ENCODE data around the gene LCOR.

Gene LCOR

DNA sequence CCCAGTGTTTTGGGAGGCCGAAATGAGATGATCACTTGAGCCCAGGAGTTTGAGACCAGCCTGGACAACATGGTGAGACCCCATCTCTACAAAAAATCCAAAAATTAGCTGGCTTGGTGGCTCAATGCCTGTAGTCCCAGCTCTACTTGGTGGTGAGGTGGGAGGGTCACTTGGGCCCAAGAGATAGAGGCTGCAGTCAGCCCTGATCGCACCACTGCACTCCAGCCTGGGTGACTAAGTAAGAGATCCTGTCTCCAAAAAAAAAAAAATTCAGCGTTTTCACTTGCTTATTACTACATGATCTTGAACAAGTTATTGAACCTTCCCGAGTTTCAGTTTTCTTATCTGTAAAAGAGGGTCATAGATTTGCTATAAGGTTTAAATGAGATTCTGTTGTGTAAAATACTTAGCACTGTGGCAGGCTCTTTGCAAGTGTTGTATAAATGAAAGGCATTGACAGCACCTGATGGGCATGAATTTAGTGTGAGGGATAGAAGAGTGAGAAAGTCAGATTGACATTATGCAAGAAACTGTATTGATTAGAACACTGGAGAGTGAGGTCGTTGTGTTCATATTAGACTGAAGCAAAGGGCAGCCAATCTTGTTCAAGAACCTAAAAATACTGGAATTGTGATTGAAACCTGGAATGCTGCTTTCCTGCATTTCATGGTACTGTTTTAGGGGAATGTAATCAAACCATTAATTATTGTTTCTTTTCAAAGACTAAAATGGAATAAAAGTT is 136.8 kb downstream of the LCOR start:
- TF ChIP-seq GATA2 (IDR thresholded peaks at IDR 0.05; ENCODE audit: low read depth, low read length): no peak
- TF ChIP-seq GATA3 (IDR thresholded peaks at IDR 0.05; ENCODE audit: low read depth, low read length): no peak

GRCh38 chr10:96971324-96971723 is 139.2 kb downstream of the LCOR start:
- TF ChIP-seq GATA3 (IDR thresholded peaks at IDR 0.05; ENCODE audit: low read depth, low read length) (no peak), GATA2 (IDR thresholded peaks at IDR 0.05; ENCODE audit: low read depth, low read length) (no peak)

GRCh38 chr10:96972264-96972663 is 140.2 kb downstream of the LCOR start:
- TF ChIP-seq GATA3 (IDR thresholded peaks at IDR 0.05; ENCODE audit: low read depth, low read length) (no peak), GATA2 (IDR thresholded peaks at IDR 0.05; ENCODE audit: low read depth, low read length) (no peak)

DNA sequence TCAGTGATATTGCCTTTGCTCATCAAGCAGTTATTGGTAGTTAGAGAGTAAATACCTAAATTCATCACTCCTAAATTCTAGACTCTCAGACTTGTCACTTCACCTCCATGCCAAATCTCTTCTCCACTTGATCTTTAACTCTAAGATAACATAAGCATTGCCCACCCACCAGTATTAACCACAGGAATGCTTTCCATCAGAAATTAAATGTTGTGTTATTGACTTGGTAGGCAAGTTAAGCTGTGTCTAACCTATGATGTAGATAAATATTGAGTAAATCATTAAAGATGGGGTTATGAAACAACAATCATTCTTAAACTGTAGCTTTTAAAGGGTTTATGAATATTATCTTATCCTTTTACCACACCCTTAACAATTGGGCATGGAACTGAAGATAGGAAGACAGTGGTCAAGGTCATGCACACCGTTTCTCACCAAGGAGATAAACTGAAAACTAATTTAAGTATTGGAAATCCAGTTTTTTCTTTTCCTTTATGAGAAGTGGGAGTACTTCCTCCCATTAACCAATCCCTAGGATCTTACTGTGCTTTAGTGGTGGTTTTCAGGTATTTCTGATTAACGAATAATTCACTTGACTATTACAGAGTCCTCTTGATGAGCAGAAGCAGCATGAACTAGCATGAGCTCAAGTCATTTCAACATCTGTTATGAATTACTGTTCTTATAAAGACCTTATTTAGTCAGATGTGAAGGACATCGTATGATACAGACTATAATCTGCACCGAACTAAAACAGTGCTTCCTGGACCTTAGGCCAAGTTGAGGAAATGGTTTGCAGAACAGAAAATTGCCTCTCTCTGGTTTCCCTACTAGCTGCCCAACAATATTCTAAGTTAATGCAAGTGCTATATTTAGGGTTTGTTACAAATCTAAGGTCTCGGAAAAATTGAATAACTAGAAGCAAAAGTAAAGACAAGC is 142.0 kb downstream of the LCOR start:
- TF ChIP-seq GATA2 (IDR thresholded peaks at IDR 0.05; ENCODE audit: low read depth, low read length): no peak

DNA sequence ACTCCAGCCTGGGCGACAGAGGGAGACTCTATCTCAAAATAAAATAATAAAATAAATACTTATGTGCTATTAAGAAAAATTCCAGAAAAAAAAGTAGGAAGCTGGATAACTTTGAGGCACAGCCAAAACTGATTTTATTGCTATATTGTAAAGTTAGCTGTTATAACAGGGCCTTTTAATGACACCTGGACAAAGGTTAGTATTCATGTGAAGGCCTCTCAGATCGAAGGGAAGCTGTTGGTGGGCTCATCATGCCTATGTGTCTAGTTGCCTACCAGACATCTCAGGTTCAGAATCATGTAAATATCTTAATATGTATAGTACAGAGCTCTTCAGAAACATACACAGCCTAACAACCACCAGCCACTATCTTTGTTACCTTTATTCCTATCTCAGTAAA is 143.0 kb downstream of the LCOR start:
- TF ChIP-seq GATA3 (IDR thresholded peaks at IDR 0.05; ENCODE audit: low read depth, low read length) (no peak), GATA2 (IDR thresholded peaks at IDR 0.05; ENCODE audit: low read depth, low read length) (no peak)

GRCh38 chr10:96978621-96979154 is 146.6 kb downstream of the LCOR start:
- no peak for TF ChIP-seq GATA3 (IDR thresholded peaks at IDR 0.05; ENCODE audit: low read depth, low read length)
- TF ChIP-seq GATA2 (IDR thresholded peaks at IDR 0.05; ENCODE audit: low read depth, low read length): no peak

GRCh38 chr10:96982149-96982930 is 150.2 kb downstream of the LCOR start:
- TF ChIP-seq GATA3 (IDR thresholded peaks at IDR 0.05; ENCODE audit: low read depth, low read length): no peak
- TF ChIP-seq GATA2 (IDR thresholded peaks at IDR 0.05; ENCODE audit: low read depth, low read length): no peak

DNA sequence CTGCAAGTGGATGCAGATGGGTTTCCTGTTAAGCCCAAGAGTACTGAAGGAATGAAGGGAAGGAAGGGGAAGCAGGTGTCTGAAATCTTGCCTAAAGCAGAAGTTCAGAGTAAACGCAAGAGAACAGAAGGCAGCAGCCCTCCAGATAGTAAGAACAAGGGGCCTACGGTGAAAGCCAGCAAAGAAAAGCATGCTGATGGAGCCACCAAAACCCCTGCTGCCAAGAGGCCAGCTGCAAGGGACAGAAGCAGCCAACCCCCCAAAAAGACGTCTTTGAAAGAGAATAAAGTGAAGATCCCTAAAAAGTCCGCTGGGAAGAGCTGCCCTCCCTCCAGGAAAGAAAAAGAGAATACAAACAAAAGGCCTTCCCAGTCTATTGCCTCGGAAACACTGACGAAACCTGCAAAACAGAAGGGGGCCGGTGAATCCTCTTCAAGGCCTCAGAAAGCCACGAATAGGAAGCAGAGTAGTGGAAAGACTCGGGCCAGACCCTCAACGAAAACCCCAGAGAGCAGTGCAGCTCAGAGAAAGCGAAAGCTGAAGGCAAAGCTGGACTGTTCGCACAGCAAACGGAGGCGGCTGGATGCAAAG is 152.5 kb downstream of the LCOR start:
- no peak for TF ChIP-seq GATA3 (IDR thresholded peaks at IDR 0.05; ENCODE audit: low read depth, low read length)
- TF ChIP-seq GATA2 (IDR thresholded peaks at IDR 0.05; ENCODE audit: low read depth, low read length): no peak

- TF ChIP-seq GATA3 (IDR thresholded peaks at IDR 0.05; ENCODE audit: low read depth, low read length) (no peak), GATA2 (IDR thresholded peaks at IDR 0.05; ENCODE audit: low read depth, low read length) (no peak)
Observed at GRCh38 chr10:96986200-96986856, 154.2 kb downstream of the LCOR start.

DNA sequence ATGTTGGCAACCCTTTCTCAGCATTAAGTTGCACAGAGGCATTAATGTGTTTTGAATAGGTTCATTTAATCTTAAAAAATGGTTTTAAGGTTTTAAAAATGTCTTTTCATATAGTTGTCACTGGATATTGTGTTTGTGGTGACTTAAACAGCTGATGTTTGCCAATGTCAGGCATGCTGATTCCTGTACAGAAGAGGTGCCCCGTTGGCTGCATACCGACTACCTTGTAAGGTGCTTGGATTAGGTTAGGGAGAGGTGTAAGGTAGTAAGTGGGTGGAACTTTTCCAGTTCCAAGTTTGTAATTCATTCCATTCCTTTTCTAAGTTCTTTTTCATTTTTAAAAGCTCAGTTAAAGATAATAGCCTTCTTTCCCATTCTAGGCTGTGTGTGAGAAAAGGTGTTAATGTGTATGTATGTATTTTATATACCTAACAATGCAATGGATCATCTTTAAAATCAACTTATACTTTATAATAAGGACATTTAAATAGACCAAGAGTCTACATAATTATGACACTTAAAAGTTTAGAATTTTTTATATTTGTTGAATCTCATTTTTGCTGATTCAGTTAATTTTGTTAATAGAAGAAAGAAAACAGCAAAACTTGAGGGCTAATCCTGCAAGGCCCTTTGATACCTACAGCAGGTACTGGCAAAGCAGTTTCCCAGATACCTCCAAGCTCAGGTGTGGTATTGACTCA is 155.2 kb downstream of the LCOR start:
- no peak for TF ChIP-seq GATA3 (IDR thresholded peaks at IDR 0.05; ENCODE audit: low read depth, low read length)
- no peak for TF ChIP-seq GATA2 (IDR thresholded peaks at IDR 0.05; ENCODE audit: low read depth, low read length)

GRCh38 chr10:96987842-96988175 is 155.7 kb downstream of the LCOR start:
- no peak for TF ChIP-seq GATA3 (IDR thresholded peaks at IDR 0.05; ENCODE audit: low read depth, low read length)
- no peak for TF ChIP-seq GATA2 (IDR thresholded peaks at IDR 0.05; ENCODE audit: low read depth, low read length)

- TF ChIP-seq GATA2 (IDR thresholded peaks at IDR 0.05; ENCODE audit: low read depth, low read length) (no peak), GATA3 (IDR thresholded peaks at IDR 0.05; ENCODE audit: low read depth, low read length) (no peak)
Observed at GRCh38 chr10:96988426-96988825, 156.3 kb downstream of the LCOR start.

Measured in SH-SY5Y (cell line).